UCSD-AML1 (cell line): Measurements from ENCODE around the gene AOAH.

ENCODE experiments used
- DNase-seq: peaks from one replicate; lab custom pipeline; 2025; ENCODE audit not compliant: unreplicated experiment; lab: John Stamatoyannopoulos, UW

The AOAH gene

GRCh38 chr7:36692456-36692855 is 31.8 kb downstream of the AOAH start:
- DNase-seq = no peak

DNA sequence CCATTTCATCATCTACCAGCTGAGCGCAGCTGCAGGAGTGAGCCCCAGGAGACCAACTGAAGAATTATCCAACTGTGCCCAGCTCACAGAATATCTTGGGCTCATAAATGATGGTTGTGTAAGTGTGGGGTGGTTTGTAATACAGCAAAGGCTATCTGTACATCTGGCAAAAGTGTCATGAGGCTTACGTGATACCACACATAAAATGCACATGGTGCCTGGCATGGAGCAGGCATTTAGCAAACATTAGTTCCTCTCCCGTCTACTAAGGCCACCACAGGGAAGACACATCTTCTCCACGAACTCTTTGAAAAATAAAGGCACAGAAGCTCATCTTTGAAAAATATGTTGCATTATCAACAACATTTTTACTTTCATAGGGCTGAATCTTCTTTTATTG is 32.3 kb downstream of the AOAH start:
- no peak for DNase-seq

DNA sequence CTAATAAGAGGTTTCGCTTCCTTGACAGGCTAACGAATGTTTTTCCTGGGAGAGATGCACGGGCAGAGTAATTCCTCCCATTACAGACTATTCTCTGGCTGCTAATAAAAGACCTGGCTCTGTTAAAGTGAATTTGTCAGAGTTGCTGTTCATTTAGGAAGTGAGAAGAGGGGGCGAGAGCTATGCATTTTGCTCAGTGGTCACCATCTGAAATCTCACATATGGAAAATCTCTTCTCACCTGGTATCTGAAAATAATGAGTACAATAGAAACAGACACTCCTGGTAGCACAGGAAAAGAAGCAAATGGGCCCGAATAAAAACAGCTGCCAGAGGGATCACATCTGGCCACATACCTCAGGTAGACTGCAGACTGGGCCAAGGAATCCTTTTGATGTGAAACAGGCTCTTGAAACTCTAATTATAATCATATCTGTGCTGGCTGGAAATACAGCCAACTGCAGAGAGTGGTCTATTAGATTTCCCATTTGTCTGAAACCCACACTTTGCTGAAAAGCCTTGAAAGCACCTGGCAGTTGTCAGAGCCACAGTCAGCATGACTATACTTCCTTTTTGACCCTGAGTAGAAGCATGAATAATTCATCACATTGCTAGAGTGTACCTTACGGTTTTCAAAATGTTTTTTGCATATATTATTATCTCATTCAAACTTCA is 33.6 kb downstream of the AOAH start:
- DNase-seq = no peak

GRCh38 chr7:36690041-36690440 is 34.3 kb downstream of the AOAH start:
- no peak for DNase-seq

- no peak for DNase-seq
Measured at GRCh38 chr7:36686499-36686898, 37.8 kb downstream of the AOAH start.

DNA sequence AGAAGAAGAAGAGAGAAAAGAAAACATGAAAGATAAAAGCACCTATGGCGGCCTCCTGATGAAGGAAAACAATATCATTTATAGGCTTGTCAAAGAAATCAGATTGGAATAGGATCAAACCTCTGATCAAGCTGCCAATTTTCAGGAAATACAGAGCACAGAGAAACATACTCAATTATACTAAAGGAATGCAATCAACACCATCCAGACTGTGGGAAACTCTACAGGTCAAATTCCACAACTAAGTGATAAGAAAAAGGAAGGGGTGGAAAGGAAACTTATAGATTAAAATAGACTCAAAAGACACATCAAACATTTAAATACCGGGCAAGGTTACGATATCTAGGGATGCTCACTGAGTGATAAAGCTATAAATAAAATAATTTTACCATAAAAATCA is 39.3 kb downstream of the AOAH start:
- no peak for DNase-seq

GRCh38 chr7:36683695-36684357 is 40.5 kb downstream of the AOAH start:
- DNase-seq = no peak

DNA sequence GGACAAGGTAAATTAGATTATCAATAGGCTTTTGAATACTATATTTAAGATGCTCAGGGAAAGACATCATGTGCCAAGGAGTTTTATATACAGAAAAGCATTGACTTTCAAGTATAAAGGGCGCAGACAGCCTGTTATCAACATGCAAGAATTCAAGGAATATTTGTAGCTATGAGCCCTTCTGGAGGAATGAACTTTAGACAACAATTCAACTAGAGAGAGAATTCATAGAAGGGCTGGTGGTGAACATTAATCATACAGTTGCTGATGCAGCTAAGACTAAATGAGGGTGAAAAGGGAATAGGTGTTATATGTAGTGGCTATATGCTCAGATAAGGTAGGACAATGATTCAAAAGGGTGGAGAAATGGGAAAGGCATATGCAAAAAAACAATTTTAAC is 41.2 kb downstream of the AOAH start:
- DNase-seq = no peak

DNA sequence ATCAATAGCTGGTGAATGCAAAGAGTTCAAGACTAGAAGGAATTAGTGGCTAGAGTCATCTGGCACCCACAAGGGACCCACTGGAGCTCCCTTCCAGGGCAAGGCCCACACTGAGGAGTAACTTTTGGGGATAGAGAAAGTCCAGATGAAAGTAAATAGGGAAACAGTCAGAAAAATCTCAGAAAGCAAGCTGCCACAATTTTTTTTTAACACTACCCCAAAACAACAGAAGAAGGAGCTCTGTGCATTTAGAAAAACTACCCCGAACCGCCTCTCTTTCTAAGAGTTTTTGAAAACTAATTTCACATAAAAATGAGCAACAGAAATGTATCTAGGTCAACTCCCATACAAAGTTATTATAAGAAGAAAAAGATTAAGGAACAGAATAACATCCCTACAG is 42.2 kb downstream of the AOAH start:
- DNase-seq = no peak

DNA sequence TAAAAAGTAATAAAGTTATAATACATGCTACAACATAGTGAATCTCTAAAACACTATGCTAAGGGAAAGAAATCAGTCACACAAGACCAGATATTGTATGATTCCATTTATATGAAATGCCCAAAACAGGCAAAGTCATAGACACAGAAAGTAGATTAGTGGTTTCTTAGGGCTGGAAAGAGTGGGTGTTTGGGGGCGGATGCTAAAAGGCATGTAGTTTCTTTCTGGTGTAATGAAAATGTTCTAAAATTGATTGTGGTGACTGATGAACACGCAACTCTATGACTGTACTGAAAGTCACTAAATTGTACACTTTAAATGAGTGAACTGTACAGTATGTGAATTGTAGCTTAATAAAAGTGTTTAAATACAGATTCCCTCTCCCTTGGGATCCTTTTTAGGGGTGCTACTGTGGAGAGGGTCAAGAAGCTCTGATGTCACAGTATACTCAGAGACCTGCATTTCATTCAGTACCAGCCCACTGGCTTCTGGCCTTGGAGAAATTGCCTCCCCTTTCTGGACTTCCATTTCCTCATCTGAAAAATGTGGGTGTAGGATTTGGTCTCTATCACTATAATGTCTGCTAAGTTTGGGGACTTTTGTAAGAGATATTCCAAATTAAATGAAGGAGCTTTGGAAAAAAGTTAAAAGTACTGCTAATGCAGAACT is 46.4 kb downstream of the AOAH start:
- no peak for DNase-seq

DNA sequence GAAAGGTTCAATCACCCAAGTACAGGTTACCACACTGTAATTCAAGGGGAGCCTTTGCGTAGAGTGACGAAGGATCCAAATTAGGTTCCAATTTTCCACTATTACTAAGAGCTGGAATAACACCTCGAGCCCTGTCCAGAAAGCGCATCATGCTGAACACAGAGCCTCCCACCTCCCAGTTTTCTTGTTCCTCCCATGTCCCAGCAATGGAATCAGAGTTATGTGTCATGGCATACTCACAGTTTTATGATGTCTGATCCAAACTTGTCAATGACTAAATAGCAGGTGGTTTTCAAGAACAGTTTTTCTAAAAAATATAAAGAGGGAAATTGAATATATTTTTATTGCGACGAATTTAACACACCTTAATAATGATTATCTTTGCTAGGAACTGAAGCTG is 50.6 kb downstream of the AOAH start:
- DNase-seq = no peak

- DNase-seq = no peak
Measured at GRCh38 chr7:36671432-36671829, 52.9 kb downstream of the AOAH start.

DNA sequence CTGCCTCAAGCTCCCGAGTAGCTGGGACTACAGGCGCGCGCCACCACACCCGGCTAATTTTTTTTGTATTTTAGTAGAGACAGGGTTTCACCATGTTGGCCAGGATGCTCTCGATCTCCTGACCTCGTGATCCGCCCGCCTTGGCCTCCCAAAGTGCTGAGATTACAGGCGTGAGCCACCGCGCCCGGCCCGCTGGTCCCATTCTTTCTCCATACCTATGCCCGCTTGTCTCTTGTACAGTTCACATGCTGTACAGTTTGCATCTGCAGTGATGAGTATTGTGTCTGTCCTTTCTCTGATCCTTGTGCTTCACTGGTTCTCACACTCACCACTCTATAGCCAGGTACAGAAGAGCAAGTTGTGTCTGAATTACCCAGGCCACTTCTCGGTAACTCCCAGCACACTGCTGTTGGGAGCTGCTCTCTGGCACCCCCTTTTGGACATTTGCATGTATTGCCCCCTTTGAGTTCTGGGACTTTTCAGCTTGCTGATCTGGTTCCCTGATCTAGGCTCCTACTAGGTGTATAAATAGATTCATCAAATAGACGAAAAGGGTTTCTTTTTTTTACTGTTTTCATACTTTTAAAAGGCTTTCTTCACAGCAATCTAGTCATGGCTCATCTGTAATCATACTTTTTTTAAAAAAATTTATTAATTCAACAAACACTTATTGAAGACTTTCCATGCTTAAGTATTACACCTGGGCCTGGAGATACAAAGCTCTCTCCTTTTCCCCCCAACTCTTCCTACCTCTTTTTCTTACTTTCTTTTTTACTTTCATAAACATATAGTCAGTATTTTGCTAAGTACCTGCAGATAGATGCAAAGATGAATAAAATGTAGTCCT is 53.5 kb downstream of the AOAH start:
- DNase-seq = peak; percentile 24

DNA sequence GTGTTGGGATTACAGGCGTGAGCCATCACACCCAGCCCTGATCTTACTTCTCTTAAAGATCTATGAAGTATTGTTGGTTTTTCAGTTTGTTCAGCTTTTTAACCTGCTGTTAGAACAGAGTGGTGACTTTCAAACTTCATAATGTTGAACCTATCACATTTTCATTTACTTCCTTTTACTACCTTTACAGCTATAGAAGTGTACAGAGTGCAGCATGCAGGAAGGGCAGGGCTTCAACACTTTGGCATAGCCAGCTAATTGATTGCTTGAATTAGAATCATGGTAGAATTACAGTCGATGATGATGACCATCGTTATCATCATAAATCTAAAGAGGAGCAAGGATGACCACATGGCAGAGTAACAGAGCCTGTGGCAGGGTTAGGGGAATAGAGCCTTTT is 55.5 kb downstream of the AOAH start:
- no peak for DNase-seq

- no peak for DNase-seq
Measured at GRCh38 chr7:36668080-36668479, 56.2 kb downstream of the AOAH start.

DNA sequence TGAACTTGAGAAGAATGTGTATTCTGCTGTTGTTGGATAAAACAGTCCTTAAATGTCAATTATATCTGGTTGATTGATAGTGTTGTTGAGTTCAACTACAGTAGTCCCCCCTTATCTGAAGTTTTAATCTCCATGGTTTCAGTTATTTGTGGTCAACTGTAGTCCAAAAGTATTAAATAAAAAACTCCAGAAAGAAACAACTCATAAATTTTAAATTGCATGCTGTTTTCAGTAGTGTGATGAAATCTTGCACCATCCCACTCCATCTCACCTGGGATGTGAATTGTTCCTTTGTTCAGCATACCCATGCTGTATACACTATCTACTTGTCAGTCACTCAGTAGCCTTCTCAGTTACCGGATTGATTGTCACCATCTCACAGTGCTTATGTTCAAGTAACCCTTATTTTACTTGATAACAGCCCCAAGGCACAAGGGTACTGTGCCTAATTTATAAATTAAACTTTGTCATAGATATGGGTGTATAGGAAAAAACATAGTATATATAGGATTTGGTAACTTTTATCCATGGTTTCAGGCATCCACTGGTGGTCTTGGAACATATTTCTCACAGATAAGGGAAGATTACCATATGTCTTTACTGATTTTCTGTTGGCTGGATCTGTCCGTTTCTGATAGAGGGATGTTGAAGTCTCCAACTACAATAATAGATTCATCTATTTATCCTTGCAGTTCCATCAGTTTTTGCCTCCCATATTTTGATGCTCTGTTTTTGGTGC is 57.1 kb downstream of the AOAH start:
- no peak for DNase-seq

GRCh38 chr7:36663481-36663880 is 60.8 kb downstream of the AOAH start:
- DNase-seq = no peak

GRCh38 chr7:36661135-36661840 is 63.0 kb downstream of the AOAH start:
- no peak for DNase-seq

GRCh38 chr7:36659638-36660341 is 64.5 kb downstream of the AOAH start:
- no peak for DNase-seq

- no peak for DNase-seq
Measured at GRCh38 chr7:36659172-36659516, 65.2 kb downstream of the AOAH start.
